ENCODE data around the gene THSD4. TPM values are rescaled to one million over a fixed set of nuclear protein-coding genes. Genes with fewer than 3 reads are reported as not detected.

The THSD4 gene
- total and polyA plus RNA-seq, 9 of the 15 experiments (the other 6 are each of a cell fraction or from before 2014, with no cell fraction given) = 0.04 TPM; not detected in 5

- CTCF ChIA-PET (ENCODE audit: low intra/inter-chr PET ratio) = no interaction called here
- ATAC-seq = no peak
- Histone ChIP-seq H3K4me1 (replicated peaks in 1 of 2; ENCODE audit: control insufficient read depth in 2 of 2, insufficient read depth in 2 of 2, low read length in 2 of 2) (no peaks in the 10 kb centered on the region), H3K4me3 (no peak overlapping the region), H3K9ac (ENCODE audit: insufficient read depth in 1 of 2, low read depth in 2 of 2, low read length in 2 of 2) (no peak overlapping the region), H3K9me1 (ENCODE audit: control insufficient read depth, insufficient read depth, low read length) (no peaks in the 10 kb centered on the region), H3K79me2 (ENCODE audit: control insufficient read depth, insufficient read depth, low read length) (no peaks in the 10 kb centered on the region), H3K36me3 (ENCODE audit: control insufficient read depth, insufficient read depth, low read length) (no peaks in the 10 kb centered on the region), H2AFZ (ENCODE audit: low read depth, low read length) (no peak overlapping the region), H3K27me3 (ENCODE audit: control insufficient read depth in 2 of 2, insufficient read depth in 2 of 2, low read length in 2 of 2) (peaks cover 0 to 3% of the 10 kb centered on the region in 2 experiments; a peak in 1 of 5 replicates), H3K27ac (ENCODE audit: extremely low read depth, low read depth, low read length) (no peak overlapping the region), H4K20me1 (replicated peaks; ENCODE audit: control insufficient read depth, insufficient read depth, low read length) (no peaks in the 10 kb centered on the region), H3K4me2 (ENCODE audit: insufficient read depth, low read length) (no peak overlapping the region), H3K9me3 (replicated peaks; ENCODE audit: control insufficient read depth, insufficient read depth, low read depth, low read length) (no peaks in the 10 kb centered on the region)
- intact Hi-C loops (cut with micrococcal nuclease) (no loop called here), in situ Hi-C loops (cut with MboI) (no loop called here)
- no TSS peak for BruUV-seq (replicated peaks)
- FAIRE-seq = no peak
- WGBS (ENCODE audit: insufficient coverage, low coverage, missing lambda C conversion rate) = 4% methylated on average over 4 of the region's 5 CpGs
- DNase-seq (ENCODE audit: extremely low read depth in 1 of 4, low spot score in 3 of 4) = no peak
- POLR2A ChIA-PET = no interaction called here
- no peak for TF ChIP-seq ZNF224 (CRISPR knock-in tag; IDR thresholded peaks at IDR 0.05)
- TF ChIP-seq KLF10 (CRISPR knock-in tag; IDR thresholded peaks at IDR 0.05) = no peak
- TF ChIP-seq ZNF165 (CRISPR knock-in tag; IDR thresholded peaks at IDR 0.05; ENCODE audit: borderline replicate concordance) = no peak
- no peak for TF ChIP-seq ZNF232 (CRISPR knock-in tag; IDR thresholded peaks at IDR 0.05)
- no peak for TF ChIP-seq ZNF507 (tag; conservative IDR thresholded peaks at IDR 0.05)
- TF ChIP-seq ZNF740 (CRISPR knock-in tag; IDR thresholded peaks at IDR 0.05) = no peak
- TF ChIP-seq ZNF740 (tag; IDR thresholded peaks at IDR 0.05) = no peak
- TF ChIP-seq TRIM25 (IDR thresholded peaks at IDR 0.05; ENCODE audit: borderline replicate concordance) = no peak
- TF ChIP-seq CEBPB (tag; IDR thresholded peaks at IDR 0.05) = no peak
- no peak for TF ChIP-seq ZSCAN29 (IDR thresholded peaks at IDR 0.05)
- TF ChIP-seq NFRKB (IDR thresholded peaks at IDR 0.05; ENCODE audit: low read depth) = no peak
- TF ChIP-seq STAT5A (IDR thresholded peaks at IDR 0.05; ENCODE audit: borderline replicate concordance, low read length) = no peak
- no peak for TF ChIP-seq GTF2E2 (tag; IDR thresholded peaks at IDR 0.05)
- TF ChIP-seq IRF1 (CRISPR knock-in tag; IDR thresholded peaks at IDR 0.05; ENCODE audit: borderline replicate concordance) = no peak
- TF ChIP-seq ZMIZ1 (IDR thresholded peaks at IDR 0.05; ENCODE audit: low read depth in 2 of 2, low read length in 2 of 2) = no peak
- TF ChIP-seq FOXA3 (CRISPR knock-in tag; conservative IDR thresholded peaks at IDR 0.05 in 1 of 2, IDR thresholded peaks at IDR 0.05 in 1 of 2) = no peak
- no peak for TF ChIP-seq BRCA1 (IDR thresholded peaks at IDR 0.05)
- no peak for TF ChIP-seq BRCA1 (CRISPR knock-in tag; IDR thresholded peaks at IDR 0.05)
Observed at GRCh38 chr15:71364117-71364584, 248.9 kb downstream of the THSD4 start.
